ENCODE data around the gene GNAO1. TPM values are rescaled to one million over a fixed set of nuclear protein-coding genes. Genes with fewer than 3 reads are reported as not detected.
A peak's percentile ranks its signal among the peaks of the same experiment; 100 is the strongest.

GNAO1 gene
- total and polyA plus RNA-seq, 2 experiments from 2014 or later = 2.7 to 2.8 TPM

DNA sequence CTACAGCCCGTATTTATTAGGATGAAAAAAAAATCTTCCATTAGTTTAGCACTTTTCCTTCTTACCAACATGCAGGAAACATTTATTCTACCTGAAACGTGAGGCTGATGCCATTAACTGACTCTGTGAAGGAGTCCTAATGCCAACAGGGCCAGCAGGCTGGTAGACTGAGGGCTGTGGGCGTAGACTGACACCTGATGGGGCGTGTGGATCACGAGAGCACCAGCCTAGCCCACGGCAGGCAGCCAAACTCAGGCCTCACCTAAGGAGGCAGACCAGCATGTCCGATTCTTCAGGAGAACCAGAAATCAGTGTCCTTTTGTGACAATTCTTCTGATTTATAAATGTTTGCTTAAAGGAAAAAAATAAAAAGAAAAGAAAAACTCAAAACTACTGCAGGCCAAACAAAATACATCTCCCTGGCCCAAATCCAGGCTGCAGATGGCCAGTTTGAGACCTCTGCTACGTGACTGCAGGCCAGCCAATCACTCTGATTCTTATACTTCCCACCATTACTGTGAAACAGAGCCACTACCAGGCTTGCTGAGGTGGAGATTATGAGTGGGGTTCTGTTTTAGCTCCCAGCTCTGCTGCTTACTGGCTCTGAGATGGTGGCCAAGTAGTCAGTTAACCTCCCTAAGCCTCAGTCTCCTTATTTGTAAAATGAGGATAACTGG, 66.5 kb downstream of the GNAO1 start:
- Histone ChIP-seq H3K27ac (peak overlapping the region; percentile 76), H3K4me3 (no peak overlapping the region), H3K9me3 (ENCODE audit: low read depth) (no peaks in the 10 kb centered on the region), H3K27me3 (no peaks in the 10 kb centered on the region), H3K4me1 (ENCODE audit: low read depth) (peaks cover 33% of the 10 kb centered on the region), H3K36me3 (no peaks in the 10 kb centered on the region)
- no peak for DNase-seq (ENCODE audit: low read depth in 1 of 2, low spot score in 1 of 2)
- TF ChIP-seq, protein P1, sequence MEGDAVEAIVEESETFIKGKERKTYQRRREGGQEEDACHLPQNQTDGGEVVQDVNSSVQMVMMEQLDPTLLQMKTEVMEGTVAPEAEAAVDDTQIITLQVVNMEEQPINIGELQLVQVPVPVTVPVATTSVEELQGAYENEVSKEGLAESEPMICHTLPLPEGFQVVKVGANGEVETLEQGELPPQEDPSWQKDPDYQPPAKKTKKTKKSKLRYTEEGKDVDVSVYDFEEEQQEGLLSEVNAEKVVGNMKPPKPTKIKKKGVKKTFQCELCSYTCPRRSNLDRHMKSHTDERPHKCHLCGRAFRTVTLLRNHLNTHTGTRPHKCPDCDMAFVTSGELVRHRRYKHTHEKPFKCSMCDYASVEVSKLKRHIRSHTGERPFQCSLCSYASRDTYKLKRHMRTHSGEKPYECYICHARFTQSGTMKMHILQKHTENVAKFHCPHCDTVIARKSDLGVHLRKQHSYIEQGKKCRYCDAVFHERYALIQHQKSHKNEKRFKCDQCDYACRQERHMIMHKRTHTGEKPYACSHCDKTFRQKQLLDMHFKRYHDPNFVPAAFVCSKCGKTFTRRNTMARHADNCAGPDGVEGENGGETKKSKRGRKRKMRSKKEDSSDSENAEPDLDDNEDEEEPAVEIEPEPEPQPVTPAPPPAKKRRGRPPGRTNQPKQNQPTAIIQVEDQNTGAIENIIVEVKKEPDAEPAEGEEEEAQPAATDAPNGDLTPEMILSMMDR (IDR thresholded peaks at IDR 0.05; ENCODE audit: low read depth, low read length) = no peak

DNA sequence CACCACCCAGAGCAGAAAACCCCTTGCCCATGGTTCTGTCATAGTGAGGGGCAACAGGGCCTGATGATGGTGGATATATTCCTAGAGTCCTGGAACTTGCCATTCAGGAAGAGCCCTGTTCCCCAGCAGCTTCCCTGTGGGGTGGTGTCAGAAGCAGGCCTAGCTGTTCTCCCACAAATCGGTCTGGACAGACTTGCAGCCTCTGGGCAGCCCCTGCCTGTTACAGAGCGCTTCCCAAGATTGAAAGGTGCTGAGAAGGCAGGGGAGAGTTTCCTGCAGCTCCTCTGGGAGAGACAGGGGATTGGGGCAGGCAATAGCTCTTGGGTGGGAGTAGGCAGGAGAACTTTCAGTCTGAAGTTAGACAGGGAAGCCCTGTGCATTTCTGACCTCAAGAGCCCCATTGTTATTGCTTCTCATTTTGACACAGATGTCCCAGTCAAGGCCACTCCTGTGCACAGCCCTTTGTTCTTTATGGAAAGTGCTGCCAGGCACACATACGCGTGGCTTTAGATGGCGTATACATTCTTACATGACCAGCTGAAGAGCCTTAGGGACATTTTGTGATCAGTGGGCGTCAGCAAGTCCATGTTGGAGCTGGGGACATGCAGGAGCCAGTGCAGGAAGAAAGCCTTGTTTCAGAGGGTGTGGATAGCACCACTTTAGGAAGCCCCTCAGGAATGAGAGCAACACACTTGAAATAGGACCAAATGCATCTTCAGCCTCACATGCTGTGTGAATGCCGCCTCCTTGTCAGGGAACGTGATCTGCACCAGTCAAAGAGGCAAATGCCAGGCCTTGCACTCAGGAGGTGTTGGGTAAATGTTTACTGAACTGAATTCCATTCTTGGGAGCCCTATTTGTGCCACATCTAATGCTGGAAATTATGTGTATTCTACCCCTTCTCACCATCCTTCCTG, 67.5 kb downstream of the GNAO1 start:
- TF ChIP-seq, protein P1 (IDR thresholded peaks at IDR 0.05; ENCODE audit: low read depth, low read length) = no peak
- H3K36me3 ChIP-seq = no peaks in the 10 kb centered on the region
- H3K4me1 ChIP-seq (ENCODE audit: low read depth) = peaks cover 27% of the 10 kb centered on the region
- no peak overlapping the region for H3K4me3 ChIP-seq
- H3K9me3 ChIP-seq (ENCODE audit: low read depth) = no peaks in the 10 kb centered on the region
- peak overlapping the region; percentile 76 for H3K27ac ChIP-seq
- no peaks in the 10 kb centered on the region for H3K27me3 ChIP-seq
- peak in 1 of 2 donors; percentile 56 for DNase-seq (ENCODE audit: low read depth in 1 of 2, low spot score in 1 of 2)

DNA sequence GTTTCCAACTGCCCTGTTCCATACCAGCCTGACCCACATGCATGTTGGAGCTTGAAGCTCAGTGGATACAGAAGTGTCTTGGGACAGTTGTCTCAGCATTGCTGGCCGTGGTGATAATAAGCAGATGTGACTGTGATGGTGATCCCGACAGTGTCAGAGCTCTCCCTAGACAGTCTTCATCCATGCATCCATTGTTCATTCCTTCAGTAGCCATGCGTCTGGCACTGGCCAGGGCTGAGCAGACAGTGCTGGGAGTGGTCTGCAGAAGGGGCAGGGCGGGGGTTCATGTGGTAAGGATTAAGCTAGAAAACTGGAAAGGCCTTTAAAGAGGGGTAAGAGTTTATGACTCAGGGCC, 68.1 kb downstream of the GNAO1 start:
- Histone ChIP-seq H3K27ac (peak overlapping the region; percentile 76), H3K4me3 (no peak overlapping the region), H3K4me1 (ENCODE audit: low read depth) (peaks cover 33% of the 10 kb centered on the region), H3K27me3 (no peaks in the 10 kb centered on the region), H3K36me3 (no peaks in the 10 kb centered on the region), H3K9me3 (ENCODE audit: low read depth) (no peaks in the 10 kb centered on the region)
- TF ChIP-seq, protein P1 (IDR thresholded peaks at IDR 0.05; ENCODE audit: low read depth, low read length) = no peak
- no peak for DNase-seq (ENCODE audit: low read depth in 1 of 2, low spot score in 1 of 2)

DNA sequence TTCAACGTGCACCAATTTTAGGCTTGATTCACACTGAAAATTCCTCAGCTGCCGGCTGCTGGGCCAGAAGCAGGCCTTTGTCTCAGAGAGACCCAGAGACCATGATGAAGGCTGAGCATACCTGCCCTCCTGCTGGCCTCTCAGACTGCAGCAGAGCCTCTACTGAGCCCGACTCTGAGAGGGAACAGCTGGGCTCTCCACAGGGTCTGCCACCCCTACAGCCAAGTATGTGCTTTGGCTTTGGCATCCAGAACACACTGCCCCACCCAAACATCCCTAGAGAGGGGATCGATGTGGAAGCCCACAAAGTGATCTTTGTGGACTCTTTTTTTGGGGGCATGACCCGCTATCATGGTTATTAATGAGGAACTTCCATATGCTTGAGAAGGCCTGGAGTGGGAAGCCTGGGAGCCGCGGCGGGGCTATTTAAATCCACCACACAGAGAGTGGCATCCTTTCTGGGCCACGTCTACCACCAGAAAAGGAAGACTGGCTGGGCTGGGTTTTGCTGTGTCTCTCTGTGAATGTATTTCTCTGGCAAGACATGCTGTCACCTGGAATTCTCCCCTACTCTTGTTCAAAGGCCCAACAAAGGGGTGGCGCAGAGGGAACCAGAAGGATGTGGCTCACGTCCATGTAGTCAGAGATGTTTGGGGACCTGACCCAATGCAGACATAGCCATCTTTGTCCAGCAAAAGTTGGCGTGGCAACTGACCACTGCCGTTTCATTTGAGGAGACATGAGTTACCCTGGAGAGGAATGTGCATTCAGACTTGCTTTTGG, 69.3 kb downstream of the GNAO1 start:
- no peaks in the 10 kb centered on the region for H3K9me3 ChIP-seq (ENCODE audit: low read depth)

DNA sequence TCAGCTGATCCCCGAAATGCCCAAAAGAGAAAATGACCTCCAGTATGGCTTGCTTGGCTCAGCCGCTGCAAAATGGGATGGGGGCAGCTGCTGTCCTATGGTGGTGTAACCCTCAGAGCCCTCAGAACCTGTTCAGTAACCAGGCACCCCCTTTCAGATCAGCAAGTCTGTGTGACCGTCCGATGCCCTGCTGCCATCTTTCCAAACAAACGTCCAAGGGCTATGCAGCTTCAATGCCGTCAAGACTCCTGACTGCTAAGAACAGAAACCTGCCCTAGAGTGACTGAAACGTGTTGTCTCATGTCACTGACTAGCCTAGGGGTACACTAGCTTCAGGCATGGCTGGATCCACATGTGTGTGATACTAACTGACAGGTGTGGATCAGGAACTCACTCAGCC, 70.4 kb downstream of the GNAO1 start:
- Histone ChIP-seq H3K36me3 (no peaks in the 10 kb centered on the region), H3K27ac (no peak overlapping the region), H3K4me1 (ENCODE audit: low read depth) (peaks cover 35% of the 10 kb centered on the region), H3K4me3 (no peak overlapping the region), H3K27me3 (no peaks in the 10 kb centered on the region), H3K9me3 (ENCODE audit: low read depth) (no peaks in the 10 kb centered on the region)
- no peak for DNase-seq (ENCODE audit: low read depth in 1 of 2, low spot score in 1 of 2)
- TF ChIP-seq, protein P1 (IDR thresholded peaks at IDR 0.05; ENCODE audit: low read depth, low read length) = no peak

More for the DNA sequence above, 69.3 kb downstream of the GNAO1 start:
- no peaks in the 10 kb centered on the region for H3K27me3 ChIP-seq
- no peak overlapping the region for H3K4me3 ChIP-seq
- DNase-seq (ENCODE audit: low read depth in 1 of 2, low spot score in 1 of 2) = no peak
- H3K36me3 ChIP-seq = no peaks in the 10 kb centered on the region
- H3K27ac ChIP-seq = no peak overlapping the region
- peaks cover 35% of the 10 kb centered on the region for H3K4me1 ChIP-seq (ENCODE audit: low read depth)
- TF ChIP-seq, protein P1 (IDR thresholded peaks at IDR 0.05; ENCODE audit: low read depth, low read length) = no peak

Measured in cardiac muscle cell (in vitro differentiated cells and primary cell).